GM23338 (cell line): Measurements from ENCODE around the gene SNX5. TPM values are rescaled to one million over a fixed set of nuclear protein-coding genes. Genes with fewer than 3 reads are reported as not detected.

Source experiments
- EZH2 ChIP-seq: fragments of 200-600 bp; sonication (generic); IDR thresholded peaks from one replicate; pipeline ENCODE4 v1.8.0; 2017; ENCODE audit warnings: antibody characterized with exemption, mild to moderate bottlenecking, low read depth; ENCODE audit not compliant: unreplicated experiment
- EZH2phosphoT487 ChIP-seq: fragments of 200-600 bp; sonication (generic); IDR thresholded peaks from one replicate; pipeline ENCODE4 v1.8.1; 2018; ENCODE audit warnings: antibody characterized with exemption; ENCODE audit not compliant: unreplicated experiment
- JUNB ChIP-seq: IDR thresholded peaks from one replicate; pipeline ENCODE4 v1.6.1; 2016; ENCODE audit warnings: antibody characterized with exemption; ENCODE audit not compliant: unreplicated experiment
- NANOG ChIP-seq: IDR thresholded peaks from 2 replicates; pipeline ENCODE4 v1.6.1; 2016; ENCODE audit warnings: antibody characterized with exemption, borderline replicate concordance
- POLR2AphosphoS5 ChIP-seq: IDR thresholded peaks from 2 replicates; pipeline ENCODE4 v1.6.1; 2016; ENCODE audit warnings: antibody characterized with exemption, low read depth
- STAT1 ChIP-seq: IDR thresholded peaks from one replicate; pipeline ENCODE4 v1.6.1; 2016; ENCODE audit warnings: antibody characterized with exemption; ENCODE audit not compliant: unreplicated experiment
- ZNF114 ChIP-seq: fragments of 250-450 bp; sonication (Bioruptor Pico); IDR thresholded peaks from 2 replicates; pipeline ENCODE4 v1.5.0; 2020; ENCODE audit warnings: mild to moderate bottlenecking, moderate library complexity
- polyA plus RNA-seq: library from polyadenylated mRNA; unstranded; fragments of >200 nt; fragmentation: Nextera tagmentation; extraction: Ambion mirVana; gene quantifications from 2 replicates; pipeline ENCODE4 v1.2.1, GENCODE V29; 2016
- total RNA-seq: library from RNA; depleted of rRNA; stranded (reverse); fragments of >200 nt; shearing (Covaris generic); gene quantifications from 2 replicates; pipeline ENCODE4 v1.2.3, GENCODE V29; 2014
- TF ChIP-seq, protein P1 (sequence below): fragments of 250-450 bp; sonication (Bioruptor Pico); IDR thresholded peaks from 2 replicates; pipeline ENCODE4 v1.5.0; 2020; ENCODE audit warnings: mild to moderate bottlenecking, moderate library complexity
- TF ChIP-seq, protein P2 (sequence below): IDR thresholded peaks from 2 replicates; pipeline ENCODE4 v1.6.1; 2016; ENCODE audit warnings: antibody characterized with exemption
- TF ChIP-seq, protein P3 (sequence below), 2 experiments: fragments of 200-600 bp in 1 of 2; sonication (generic) in 1 of 2; conservative IDR thresholded peaks; 2 replicates each; pipeline versions ENCODE4 v1.5.1 to v1.6.1; 2016 to 2017; ENCODE audit warnings: antibody characterized with exemption in 2 of 2, low read depth in 2 of 2, mild to moderate bottlenecking in 2 of 2, moderate library complexity in 1 of 2

The SNX5 gene
- total and polyA plus RNA-seq, 2 experiments from 2014 or later: 167 to 287 TPM

DNA sequence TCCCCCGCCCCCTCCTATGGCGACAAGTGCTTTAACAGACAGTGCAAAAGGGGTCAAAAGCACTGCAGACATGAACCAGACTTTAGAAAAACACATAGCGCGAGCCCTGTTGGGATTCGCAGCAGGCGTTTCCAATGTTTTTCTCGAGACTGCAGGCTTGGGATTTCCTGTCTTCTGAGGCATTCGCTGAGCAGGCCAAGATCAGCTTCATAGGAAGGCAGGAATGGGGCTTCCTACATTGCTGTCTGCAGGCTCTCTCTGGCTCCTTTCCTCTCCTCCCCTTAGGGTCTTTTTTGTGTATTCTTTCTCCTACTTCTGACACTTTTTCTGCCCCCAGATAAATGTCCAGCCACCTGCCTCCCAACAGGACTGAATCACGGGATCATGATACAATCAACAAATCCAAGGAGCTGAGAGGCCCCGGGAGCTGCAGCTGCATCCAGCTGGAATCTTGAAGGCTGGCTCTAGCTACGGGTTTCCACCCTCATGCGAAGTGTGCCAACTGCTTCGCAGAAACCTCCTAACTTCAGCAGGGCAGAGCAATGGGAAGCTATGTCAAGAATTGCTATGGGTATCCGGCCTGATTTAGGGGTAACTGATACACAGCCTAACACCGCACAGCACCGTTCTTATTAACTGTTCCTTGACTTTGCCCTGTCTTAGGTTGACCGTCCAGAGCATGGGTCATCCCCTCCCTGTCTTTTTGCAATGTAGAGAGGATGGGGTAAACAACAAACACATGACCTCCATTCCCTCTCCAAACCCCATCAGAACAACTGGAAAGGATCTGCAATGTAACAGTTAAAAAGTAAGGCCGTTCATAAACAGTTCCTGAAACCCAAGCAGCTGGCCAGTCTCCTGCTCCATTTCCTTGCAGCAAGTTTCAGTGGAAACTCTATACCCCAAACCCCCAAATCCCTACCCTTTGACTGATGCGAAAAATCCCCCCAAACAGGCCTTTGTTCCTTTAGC, 31.5 kb downstream of the SNX5 start (continued):
- TF ChIP-seq, protein P1, sequence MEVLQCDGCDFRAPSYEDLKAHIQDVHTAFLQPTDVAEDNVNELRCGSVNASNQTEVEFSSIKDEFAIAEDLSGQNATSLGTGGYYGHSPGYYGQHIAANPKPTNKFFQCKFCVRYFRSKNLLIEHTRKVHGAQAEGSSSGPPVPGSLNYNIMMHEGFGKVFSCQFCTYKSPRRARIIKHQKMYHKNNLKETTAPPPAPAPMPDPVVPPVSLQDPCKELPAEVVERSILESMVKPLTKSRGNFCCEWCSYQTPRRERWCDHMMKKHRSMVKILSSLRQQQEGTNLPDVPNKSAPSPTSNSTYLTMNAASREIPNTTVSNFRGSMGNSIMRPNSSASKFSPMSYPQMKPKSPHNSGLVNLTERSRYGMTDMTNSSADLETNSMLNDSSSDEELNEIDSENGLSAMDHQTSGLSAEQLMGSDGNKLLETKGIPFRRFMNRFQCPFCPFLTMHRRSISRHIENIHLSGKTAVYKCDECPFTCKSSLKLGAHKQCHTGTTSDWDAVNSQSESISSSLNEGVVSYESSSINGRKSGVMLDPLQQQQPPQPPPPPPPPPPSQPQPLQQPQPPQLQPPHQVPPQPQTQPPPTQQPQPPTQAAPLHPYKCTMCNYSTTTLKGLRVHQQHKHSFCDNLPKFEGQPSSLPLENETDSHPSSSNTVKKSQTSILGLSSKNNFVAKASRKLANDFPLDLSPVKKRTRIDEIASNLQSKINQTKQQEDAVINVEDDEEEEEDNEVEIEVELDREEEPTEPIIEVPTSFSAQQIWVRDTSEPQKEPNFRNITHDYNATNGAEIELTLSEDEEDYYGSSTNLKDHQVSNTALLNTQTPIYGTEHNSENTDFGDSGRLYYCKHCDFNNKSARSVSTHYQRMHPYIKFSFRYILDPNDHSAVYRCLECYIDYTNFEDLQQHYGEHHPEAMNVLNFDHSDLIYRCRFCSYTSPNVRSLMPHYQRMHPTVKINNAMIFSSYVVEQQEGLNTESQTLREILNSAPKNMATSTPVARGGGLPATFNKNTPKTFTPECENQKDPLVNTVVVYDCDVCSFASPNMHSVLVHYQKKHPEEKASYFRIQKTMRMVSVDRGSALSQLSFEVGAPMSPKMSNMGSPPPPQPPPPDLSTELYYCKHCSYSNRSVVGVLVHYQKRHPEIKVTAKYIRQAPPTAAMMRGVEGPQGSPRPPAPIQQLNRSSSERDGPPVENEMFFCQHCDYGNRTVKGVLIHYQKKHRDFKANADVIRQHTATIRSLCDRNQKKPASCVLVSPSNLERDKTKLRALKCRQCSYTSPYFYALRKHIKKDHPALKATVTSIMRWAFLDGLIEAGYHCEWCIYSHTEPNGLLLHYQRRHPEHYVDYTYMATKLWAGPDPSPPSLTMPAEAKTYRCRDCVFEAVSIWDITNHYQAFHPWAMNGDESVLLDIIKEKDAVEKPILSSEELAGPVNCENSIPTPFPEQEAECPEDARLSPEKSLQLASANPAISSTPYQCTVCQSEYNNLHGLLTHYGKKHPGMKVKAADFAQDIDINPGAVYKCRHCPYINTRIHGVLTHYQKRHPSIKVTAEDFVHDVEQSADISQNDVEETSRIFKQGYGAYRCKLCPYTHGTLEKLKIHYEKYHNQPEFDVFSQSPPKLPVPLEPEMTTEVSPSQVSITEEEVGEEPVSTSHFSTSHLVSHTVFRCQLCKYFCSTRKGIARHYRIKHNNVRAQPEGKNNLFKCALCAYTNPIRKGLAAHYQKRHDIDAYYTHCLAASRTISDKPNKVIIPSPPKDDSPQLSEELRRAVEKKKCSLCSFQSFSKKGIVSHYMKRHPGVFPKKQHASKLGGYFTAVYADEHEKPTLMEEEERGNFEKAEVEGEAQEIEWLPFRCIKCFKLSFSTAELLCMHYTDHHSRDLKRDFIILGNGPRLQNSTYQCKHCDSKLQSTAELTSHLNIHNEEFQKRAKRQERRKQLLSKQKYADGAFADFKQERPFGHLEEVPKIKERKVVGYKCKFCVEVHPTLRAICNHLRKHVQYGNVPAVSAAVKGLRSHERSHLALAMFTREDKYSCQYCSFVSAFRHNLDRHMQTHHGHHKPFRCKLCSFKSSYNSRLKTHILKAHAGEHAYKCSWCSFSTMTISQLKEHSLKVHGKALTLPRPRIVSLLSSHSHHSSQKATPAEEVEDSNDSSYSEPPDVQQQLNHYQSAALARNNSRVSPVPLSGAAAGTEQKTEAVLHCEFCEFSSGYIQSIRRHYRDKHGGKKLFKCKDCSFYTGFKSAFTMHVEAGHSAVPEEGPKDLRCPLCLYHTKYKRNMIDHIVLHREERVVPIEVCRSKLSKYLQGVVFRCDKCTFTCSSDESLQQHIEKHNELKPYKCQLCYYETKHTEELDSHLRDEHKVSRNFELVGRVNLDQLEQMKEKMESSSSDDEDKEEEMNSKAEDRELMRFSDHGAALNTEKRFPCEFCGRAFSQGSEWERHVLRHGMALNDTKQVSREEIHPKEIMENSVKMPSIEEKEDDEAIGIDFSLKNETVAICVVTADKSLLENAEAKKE (CRISPR knock-in tag): no peak
- no peak for TF ChIP-seq ZNF114 (CRISPR knock-in tag)
- no peak for TF ChIP-seq EZH2
- TF ChIP-seq, protein P2, sequence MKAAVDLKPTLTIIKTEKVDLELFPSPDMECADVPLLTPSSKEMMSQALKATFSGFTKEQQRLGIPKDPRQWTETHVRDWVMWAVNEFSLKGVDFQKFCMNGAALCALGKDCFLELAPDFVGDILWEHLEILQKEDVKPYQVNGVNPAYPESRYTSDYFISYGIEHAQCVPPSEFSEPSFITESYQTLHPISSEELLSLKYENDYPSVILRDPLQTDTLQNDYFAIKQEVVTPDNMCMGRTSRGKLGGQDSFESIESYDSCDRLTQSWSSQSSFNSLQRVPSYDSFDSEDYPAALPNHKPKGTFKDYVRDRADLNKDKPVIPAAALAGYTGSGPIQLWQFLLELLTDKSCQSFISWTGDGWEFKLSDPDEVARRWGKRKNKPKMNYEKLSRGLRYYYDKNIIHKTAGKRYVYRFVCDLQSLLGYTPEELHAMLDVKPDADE: no peak
- no peak for TF ChIP-seq STAT1
- TF ChIP-seq JUNB: no peak
- TF ChIP-seq POLR2AphosphoS5: no peak
- TF ChIP-seq EZH2phosphoT487: no peak
- TF ChIP-seq, protein P3, sequence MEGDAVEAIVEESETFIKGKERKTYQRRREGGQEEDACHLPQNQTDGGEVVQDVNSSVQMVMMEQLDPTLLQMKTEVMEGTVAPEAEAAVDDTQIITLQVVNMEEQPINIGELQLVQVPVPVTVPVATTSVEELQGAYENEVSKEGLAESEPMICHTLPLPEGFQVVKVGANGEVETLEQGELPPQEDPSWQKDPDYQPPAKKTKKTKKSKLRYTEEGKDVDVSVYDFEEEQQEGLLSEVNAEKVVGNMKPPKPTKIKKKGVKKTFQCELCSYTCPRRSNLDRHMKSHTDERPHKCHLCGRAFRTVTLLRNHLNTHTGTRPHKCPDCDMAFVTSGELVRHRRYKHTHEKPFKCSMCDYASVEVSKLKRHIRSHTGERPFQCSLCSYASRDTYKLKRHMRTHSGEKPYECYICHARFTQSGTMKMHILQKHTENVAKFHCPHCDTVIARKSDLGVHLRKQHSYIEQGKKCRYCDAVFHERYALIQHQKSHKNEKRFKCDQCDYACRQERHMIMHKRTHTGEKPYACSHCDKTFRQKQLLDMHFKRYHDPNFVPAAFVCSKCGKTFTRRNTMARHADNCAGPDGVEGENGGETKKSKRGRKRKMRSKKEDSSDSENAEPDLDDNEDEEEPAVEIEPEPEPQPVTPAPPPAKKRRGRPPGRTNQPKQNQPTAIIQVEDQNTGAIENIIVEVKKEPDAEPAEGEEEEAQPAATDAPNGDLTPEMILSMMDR (conservative IDR thresholded peaks at IDR 0.05; ENCODE audit: low read depth in 2 of 2): no peak
- no peak for TF ChIP-seq NANOG
